DOHH2 (cell line): Measurements from ENCODE around the gene NEXMIF.

ENCODE experiments used
- H3F3A ChIP-seq: fragments of 200-600 bp; sonication (generic), shearing (Covaris generic); 2 replicates; pipeline ENCODE4 v1.6.0; 2016; ENCODE audit warnings: antibody characterized with exemption, mild to moderate bottlenecking; ENCODE audit not compliant: control insufficient read depth, insufficient read depth
- H3K27ac ChIP-seq: fragments of 200-600 bp; sonication (generic); 2 replicates; pipeline ENCODE4 v1.5.1; 2014; ENCODE audit warnings: low read depth, mild to moderate bottlenecking, low read length, moderate library complexity
- H3K27me3 ChIP-seq: fragments of 200-600 bp; sonication (generic); 2 replicates; pipeline ENCODE4 v1.6.1; 2014; ENCODE audit warnings: mild to moderate bottlenecking, low read length, mixed read lengths; ENCODE audit not compliant: control insufficient read depth
- H3K36me3 ChIP-seq: fragments of 200-600 bp; sonication (generic); 2 replicates; pipeline ENCODE4 v1.6.1; 2014; ENCODE audit warnings: mild to moderate bottlenecking, low read length, moderate library complexity, mixed read lengths; ENCODE audit not compliant: control insufficient read depth
- H3K4me1 ChIP-seq: fragments of 200-600 bp; sonication (generic); 2 replicates; pipeline ENCODE4 v1.6.1; 2014; ENCODE audit warnings: mild to moderate bottlenecking, low read length, mixed read lengths; ENCODE audit not compliant: control insufficient read depth
- H3K4me2 ChIP-seq: fragments of 200-600 bp; sonication (generic); 2 replicates; pipeline ENCODE4 v1.6.0; 2014; ENCODE audit warnings: mild to moderate bottlenecking, low read length, moderate library complexity
- H3K4me3 ChIP-seq: fragments of 200-600 bp; sonication (generic); 2 replicates; pipeline ENCODE4 v1.5.1; 2014; ENCODE audit warnings: mild to moderate bottlenecking, low read length, mixed read lengths
- H3K79me2 ChIP-seq: fragments of 200-600 bp; sonication (generic); 2 replicates; pipeline ENCODE4 v1.6.1; 2014; ENCODE audit warnings: mild to moderate bottlenecking, low read length, mixed read lengths; ENCODE audit not compliant: control insufficient read depth
- H3K9me2 ChIP-seq: fragments of 200-600 bp; sonication (generic); replicated peaks from 2 replicates; pipeline ENCODE4 v1.6.1; 2014; ENCODE audit warnings: mild to moderate bottlenecking, low read length, mixed read lengths; ENCODE audit not compliant: control insufficient read depth
- H3K9me3 ChIP-seq: fragments of 200-600 bp; sonication (generic); 2 replicates; pipeline ENCODE4 v1.6.1; 2014; ENCODE audit warnings: antibody characterized with exemption, low read length, mixed read lengths; ENCODE audit not compliant: control insufficient read depth, insufficient read depth
- H4K20me1 ChIP-seq: fragments of 200-600 bp; sonication (generic); 2 replicates; pipeline ENCODE4 v1.6.0; 2014; ENCODE audit warnings: low read depth, mild to moderate bottlenecking, antibody characterized with exemption, low read length, moderate library complexity; ENCODE audit not compliant: control insufficient read depth, insufficient read depth
- EZH2phosphoT487 ChIP-seq: fragments of 200-600 bp; sonication (generic); IDR thresholded peaks from 2 replicates; pipeline ENCODE4 v1.6.1; 2017; ENCODE audit warnings: borderline replicate concordance, mild to moderate bottlenecking, antibody characterized with exemption, low read length, moderate library complexity, mixed read lengths
- TF ChIP-seq, protein P1 (sequence below): fragments of 200-600 bp; sonication (generic); IDR thresholded peaks from one replicate; pipeline ENCODE4 v1.5.1; 2014; ENCODE audit warnings: antibody characterized with exemption, mild to moderate bottlenecking, low read depth, low read length; ENCODE audit not compliant: poor library complexity, severe bottlenecking

The NEXMIF gene

DNA sequence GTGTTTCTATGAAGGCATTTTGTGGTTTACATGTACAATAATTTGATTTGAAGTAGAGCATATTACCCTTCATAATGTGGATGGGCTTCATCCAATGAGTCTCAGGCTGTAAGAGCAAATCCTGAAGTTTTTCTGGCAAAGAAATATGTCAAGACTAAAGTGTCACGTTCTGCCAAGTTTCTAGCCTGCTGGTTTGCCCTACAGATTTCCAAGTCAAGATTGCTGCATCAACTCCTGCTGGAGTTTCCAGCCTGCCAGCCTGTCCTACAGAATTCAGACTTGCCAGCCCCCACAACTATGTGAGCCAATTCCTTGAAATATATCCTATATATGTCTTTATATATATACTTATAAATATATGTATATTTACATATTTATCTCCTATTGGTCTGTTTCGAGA, 240.8 kb downstream of the NEXMIF start:
- no peak overlapping the region for H3K4me2 ChIP-seq
- no peaks in the 10 kb centered on the region for H4K20me1 ChIP-seq
- no peak overlapping the region for H3K4me3 ChIP-seq
- TF ChIP-seq EZH2phosphoT487: no peak
- TF ChIP-seq, protein P1, sequence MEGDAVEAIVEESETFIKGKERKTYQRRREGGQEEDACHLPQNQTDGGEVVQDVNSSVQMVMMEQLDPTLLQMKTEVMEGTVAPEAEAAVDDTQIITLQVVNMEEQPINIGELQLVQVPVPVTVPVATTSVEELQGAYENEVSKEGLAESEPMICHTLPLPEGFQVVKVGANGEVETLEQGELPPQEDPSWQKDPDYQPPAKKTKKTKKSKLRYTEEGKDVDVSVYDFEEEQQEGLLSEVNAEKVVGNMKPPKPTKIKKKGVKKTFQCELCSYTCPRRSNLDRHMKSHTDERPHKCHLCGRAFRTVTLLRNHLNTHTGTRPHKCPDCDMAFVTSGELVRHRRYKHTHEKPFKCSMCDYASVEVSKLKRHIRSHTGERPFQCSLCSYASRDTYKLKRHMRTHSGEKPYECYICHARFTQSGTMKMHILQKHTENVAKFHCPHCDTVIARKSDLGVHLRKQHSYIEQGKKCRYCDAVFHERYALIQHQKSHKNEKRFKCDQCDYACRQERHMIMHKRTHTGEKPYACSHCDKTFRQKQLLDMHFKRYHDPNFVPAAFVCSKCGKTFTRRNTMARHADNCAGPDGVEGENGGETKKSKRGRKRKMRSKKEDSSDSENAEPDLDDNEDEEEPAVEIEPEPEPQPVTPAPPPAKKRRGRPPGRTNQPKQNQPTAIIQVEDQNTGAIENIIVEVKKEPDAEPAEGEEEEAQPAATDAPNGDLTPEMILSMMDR: no peak
- no peaks in the 10 kb centered on the region for H3K36me3 ChIP-seq
- no peaks in the 10 kb centered on the region for H3K9me3 ChIP-seq
- no peaks in the 10 kb centered on the region for H3F3A ChIP-seq
- no peaks in the 10 kb centered on the region for H3K79me2 ChIP-seq
- H3K27ac ChIP-seq: no peak overlapping the region
- H3K27me3 ChIP-seq: no peaks in the 10 kb centered on the region
- no peaks in the 10 kb centered on the region for H3K9me2 ChIP-seq
- H3K4me1 ChIP-seq: no peaks in the 10 kb centered on the region
